H7 (cell line): ENCODE measurements around the gene CENPN. TPM values are rescaled to one million over a fixed set of nuclear protein-coding genes. Genes with fewer than 3 reads are reported as not detected.

ENCODE experiments used
- DNase-seq: peaks from one replicate; pipeline ENCODE4 v3.0.0; 2012
- H3K27me3 ChIP-seq: 2 replicates; pipeline ENCODE4 v1.6.0; 2011; ENCODE audit warnings: mild to moderate bottlenecking, low read length; ENCODE audit not compliant: control insufficient read depth, insufficient read depth
- H3K36me3 ChIP-seq: replicated peaks from 2 replicates; pipeline ENCODE4 v1.5.1; 2011; ENCODE audit warnings: low read length; ENCODE audit not compliant: control insufficient read depth, insufficient read depth
- H3K4me3 ChIP-seq: 2 replicates; pipeline ENCODE4 v1.5.1; 2011; ENCODE audit warnings: low read depth, mild to moderate bottlenecking, control low read depth, low read length, moderate library complexity; ENCODE audit not compliant: insufficient read depth
- total RNA-seq: library from RNA; depleted of rRNA; stranded (reverse); fragments of >200 nt; shearing (Covaris generic); gene quantifications from 2 replicates; pipeline ENCODE4 v1.2.3, GENCODE V29; 2014

The CENPN gene
- total RNA-seq, 1 experiment from 2014 or later, result 64.2 TPM

DNA sequence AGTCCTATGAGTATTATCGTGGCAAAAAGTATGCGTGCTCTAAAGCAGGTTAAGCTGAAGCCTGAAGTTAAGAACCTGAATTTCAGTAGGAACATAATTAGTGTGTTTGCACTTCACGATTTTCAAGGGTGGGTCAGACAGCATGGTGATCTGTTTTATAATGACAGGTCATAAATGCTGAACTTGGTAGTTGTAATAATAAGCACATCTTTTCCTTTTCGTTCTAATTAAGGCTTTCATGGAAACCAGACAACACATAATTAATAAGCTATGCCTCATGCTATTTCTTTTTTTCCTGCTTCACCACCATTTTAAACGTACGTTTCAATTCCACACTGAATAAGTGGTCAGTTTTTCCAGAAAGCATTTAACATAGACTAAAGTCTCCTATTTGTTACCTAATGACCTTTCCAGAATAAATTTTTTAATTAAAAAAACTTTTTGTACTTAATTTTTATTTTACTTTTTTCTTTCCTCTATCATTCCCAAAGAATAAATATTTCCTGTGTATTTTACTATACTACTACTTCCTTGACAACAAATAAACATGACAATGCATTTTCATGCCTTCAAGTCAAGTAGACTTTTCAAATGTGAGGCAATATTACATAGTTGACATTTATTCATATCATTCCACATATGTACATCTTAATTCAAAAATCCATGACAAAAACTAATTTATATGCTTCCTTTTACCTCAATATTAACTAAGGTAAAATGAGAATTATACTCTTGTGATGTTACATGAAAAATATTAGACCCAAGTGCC, 22.7 kb upstream of the CENPN start:
- Histone ChIP-seq H3K4me3 (no peak overlapping the region), H3K27me3 (no peaks in the 10 kb centered on the region), H3K36me3 (no peaks in the 10 kb centered on the region; the same call in 1 of the 2 replicates)
- no peak for DNase-seq

DNA sequence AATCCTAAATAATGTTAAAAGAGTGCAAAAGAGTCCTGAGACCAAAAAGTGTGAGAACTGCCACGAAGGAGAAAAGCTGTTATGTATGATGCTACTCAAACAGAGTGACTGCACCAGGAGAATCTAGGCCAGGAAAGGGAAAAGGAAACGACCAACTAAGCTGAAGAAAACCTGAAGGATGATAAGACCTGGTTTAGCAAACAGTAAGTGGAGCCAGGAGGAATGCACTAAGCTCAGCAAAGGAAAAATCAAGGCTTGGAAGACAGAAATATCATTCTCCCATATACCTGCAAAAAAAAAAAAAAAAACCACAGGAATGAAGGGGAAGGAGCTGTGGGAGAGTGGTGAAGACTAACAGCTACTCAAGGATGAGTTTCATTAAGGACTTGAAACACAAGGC, 21.4 kb upstream of the CENPN start:
- Histone ChIP-seq H3K4me3 (no peak overlapping the region), H3K27me3 (no peaks in the 10 kb centered on the region), H3K36me3 (no peaks in the 10 kb centered on the region; the same call in 1 of the 2 replicates)
- DNase-seq, result no peak

DNA sequence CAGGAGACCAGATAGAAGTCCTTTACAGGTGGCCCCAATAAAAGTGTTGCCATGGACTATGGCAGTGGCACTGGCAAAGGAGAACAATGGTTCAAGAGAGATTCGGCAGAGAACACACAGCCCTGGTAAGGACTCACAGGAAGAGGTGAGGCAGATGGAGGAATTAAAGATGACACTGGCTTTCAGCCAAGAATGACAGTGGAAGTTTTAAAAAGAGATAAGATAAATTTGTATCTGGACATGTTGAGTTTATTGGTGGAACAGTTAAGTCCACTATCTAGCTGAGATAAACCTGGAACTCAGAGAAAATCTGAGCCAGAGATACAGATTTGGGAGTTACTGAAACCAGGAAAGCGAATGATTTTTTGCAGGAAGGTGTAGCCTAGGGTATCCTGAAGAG, 20.5 kb upstream of the CENPN start:
- DNase-seq, result no peak
- Histone ChIP-seq H3K27me3 (no peaks in the 10 kb centered on the region), H3K4me3 (no peak overlapping the region), H3K36me3 (no peaks in the 10 kb centered on the region)

DNA sequence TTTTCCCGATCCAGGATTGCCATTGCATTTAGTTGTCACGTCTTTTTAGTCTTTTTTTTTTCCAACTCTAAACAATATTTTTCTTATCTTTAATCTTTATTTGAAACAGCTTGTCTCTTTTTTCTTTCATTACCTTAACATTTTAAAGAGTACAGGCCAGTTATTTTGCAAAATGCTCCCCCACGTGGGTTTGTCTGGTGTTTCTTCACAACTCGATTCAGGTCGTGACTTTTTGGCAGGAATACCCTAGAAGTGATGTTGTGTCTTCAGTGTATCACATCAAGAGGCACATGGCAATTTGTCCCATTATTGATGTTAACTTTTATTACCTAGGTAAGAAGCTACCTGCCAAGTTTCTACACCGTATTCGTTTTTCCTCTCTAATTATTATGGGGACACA, 18.3 kb upstream of the CENPN start:
- DNase-seq, result no peak
- Histone ChIP-seq H3K4me3 (no peak overlapping the region), H3K27me3 (no peaks in the 10 kb centered on the region), H3K36me3 (no peaks in the 10 kb centered on the region)

DNA sequence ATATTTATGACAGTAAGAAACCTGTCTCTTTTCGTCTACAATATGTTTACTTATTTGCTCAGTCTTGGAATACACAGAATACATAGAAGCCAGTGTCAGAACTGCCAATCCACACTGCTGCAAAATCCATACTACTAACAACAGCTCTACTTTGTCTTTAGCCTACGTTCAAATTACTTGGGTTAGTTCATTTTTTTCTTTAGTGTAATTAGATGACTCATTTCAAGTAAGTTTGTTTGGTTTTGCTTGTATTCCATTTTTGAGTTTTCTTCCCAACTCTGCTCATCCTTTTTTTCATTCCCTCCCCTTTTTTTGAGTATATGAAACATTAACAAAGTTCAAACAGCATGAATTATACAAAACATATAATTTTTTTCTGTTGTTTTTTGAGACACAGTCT, 17.2 kb upstream of the CENPN start:
- H3K36me3 ChIP-seq, result no peaks in the 10 kb centered on the region
- no peak for DNase-seq
- H3K4me3 ChIP-seq, result no peak overlapping the region
- H3K27me3 ChIP-seq, result no peaks in the 10 kb centered on the region

DNA sequence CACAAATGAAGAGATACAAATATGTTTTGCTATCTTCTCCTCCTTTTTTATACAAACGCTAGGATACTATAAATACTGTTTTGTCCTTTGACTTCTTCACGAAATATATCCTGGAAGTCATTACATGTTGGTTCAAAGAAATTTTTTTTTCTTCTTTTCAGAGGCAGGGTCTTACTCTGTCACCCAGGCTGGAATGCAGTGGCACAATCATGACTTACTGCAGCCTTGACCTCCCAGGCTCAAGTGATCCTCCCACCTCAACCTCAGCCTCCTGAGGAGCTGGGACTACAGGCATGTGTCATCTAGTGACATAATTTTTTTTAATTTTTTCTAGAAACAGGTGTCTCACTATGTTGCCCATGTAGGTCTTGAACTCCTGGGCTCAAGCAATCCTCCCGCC, 16.4 kb upstream of the CENPN start:
- H3K27me3 ChIP-seq, result no peaks in the 10 kb centered on the region
- H3K4me3 ChIP-seq, result no peak overlapping the region
- no peaks in the 10 kb centered on the region for H3K36me3 ChIP-seq
- no peak for DNase-seq

DNA sequence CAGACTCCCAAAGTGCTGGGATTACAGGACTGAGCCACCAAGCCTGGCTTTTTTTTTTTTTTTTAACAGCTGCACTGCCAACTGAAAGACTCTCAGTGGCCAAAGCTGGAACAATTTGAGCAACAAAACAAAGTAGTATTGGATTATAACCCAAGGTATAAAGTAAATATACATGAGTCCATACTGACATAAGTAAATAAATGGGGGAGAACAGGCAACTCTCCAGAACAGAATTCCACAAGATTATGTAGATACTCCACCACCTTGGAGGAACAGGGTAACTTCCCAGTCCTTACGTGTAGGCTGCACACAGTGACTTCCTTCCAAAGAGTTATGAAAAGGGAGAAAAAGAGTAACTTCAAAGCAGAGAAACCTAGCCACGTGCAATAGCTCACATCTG, 16.0 kb upstream of the CENPN start:
- Histone ChIP-seq H3K4me3 (no peak overlapping the region), H3K36me3 (no peaks in the 10 kb centered on the region), H3K27me3 (no peaks in the 10 kb centered on the region)
- DNase-seq, result no peak

DNA sequence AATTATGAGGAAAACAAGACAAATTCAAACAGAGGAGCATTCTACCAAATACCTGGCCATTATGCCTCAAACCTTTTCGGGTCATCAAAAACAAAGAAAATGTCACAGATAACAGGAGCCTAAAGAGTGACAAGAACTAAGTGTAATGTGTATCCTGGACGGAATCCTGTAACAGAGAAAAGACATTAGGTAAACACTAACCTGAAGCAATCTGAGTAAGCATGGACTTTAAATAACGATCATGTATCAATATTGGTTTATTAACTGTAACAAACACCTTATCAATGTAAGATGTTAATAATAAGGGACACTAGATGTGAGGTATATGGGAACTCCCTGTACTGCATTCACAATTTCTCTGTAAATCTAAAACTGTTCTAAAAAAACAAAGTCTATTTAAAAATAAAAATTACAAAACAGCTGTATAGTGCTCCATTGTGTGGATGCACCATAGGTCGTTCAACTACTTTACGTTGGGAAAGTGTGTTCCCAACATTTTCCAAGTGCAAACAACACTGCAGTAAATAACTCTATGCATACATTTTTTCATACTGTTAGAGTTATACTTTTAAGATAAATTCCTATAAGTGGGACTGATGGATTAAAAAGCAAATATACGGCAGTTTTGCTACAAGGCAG, 15.1 kb upstream of the CENPN start:
- no peak for DNase-seq
- Histone ChIP-seq H3K4me3 (no peak overlapping the region), H3K27me3 (no peaks in the 10 kb centered on the region)

DNA sequence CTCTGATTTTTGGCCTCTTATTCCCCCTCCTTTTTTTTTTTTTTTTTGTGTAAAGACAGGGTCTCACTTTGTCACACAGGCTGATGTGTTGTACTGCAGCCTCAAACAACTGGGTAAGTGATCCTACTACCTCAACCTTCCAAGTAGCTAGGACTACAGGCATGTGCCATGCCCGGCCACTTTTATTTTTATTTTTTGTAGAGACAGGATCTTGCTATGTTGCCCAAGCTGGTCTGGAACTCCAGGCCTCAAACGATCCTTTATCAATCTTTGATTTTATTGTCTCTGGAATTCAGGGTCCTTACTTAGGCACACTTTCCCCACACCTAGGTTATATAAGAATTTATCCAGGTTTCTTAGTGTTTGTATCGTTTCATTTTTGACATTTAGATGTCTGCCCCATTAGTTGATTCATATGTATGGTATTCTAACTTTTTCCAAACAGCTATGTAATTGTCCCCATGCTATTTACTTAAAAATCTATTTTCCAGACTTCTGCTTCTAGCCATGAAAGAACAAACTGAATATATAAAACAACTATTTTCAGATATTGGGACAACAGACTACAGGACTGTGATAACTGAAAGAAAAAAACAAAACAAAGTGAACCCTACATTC, 14.2 kb upstream of the CENPN start:
- no peak for DNase-seq
- Histone ChIP-seq H3K27me3 (no peaks in the 10 kb centered on the region), H3K4me3 (no peak overlapping the region), H3K36me3 (no peaks in the 10 kb centered on the region)

More for the DNA sequence above, 15.1 kb upstream of the CENPN start:
- H3K36me3 ChIP-seq, result no peaks in the 10 kb centered on the region

DNA sequence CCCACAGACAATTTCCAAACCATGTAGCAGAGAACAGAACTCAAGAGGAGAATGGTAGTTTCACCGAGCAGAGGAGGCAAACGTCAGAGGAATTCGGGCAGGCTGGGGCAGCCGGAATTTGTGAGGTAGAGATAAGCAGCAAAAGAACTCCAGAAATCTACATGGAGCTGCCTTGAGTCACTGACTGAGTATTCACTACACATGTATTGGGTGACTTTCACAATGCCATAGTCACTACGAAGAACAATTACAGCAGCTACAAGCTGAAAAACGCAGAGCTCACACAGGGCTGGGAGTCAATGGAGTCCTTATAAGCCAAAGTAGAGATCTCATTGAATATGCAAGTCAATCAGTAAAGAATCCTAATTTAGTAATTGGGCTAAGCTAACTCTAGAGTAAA, 13.7 kb upstream of the CENPN start:
- Histone ChIP-seq H3K27me3 (no peaks in the 10 kb centered on the region), H3K36me3 (no peaks in the 10 kb centered on the region), H3K4me3 (no peak overlapping the region)
- DNase-seq, result no peak

DNA sequence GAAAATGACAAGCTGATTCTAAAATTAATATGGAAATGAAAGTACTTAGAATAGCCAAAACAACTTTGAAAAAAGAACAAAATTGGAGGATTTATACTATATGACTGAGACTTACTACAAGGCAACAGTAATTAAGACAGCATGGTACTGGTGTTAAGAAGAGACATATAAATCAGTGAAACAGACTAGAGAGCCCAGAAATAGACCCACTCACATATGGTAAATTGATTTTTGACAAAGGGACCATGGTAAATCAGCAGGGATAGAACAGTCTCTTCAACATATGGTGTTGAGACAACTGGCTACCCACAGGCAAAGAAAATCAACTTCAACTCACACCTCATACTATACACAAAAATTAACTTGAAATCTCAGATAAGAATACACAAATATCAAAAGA, 13.2 kb upstream of the CENPN start:
- no peaks in the 10 kb centered on the region for H3K36me3 ChIP-seq
- H3K4me3 ChIP-seq, result no peak overlapping the region
- DNase-seq, result no peak
- H3K27me3 ChIP-seq, result no peaks in the 10 kb centered on the region

DNA sequence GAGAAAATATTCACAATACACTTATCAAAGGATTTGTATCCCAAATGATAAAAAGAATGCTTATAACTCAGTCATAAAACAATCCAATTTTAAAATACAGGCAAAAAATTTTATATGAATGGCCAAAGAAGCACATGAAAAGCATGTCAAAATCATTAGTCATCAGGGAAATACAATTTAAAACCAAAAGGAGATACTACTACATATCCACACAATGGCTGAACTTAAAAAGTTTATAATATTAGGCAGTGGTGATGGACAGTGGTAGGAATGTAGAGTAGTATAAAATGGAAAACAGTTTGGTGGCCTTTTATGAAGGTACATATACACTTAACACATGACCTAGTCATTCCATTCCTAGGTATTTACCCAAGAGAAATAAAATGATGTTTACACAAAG, 12.6 kb upstream of the CENPN start:
- no peak overlapping the region for H3K4me3 ChIP-seq
- H3K36me3 ChIP-seq, result no peaks in the 10 kb centered on the region
- H3K27me3 ChIP-seq, result no peaks in the 10 kb centered on the region
- no peak for DNase-seq

DNA sequence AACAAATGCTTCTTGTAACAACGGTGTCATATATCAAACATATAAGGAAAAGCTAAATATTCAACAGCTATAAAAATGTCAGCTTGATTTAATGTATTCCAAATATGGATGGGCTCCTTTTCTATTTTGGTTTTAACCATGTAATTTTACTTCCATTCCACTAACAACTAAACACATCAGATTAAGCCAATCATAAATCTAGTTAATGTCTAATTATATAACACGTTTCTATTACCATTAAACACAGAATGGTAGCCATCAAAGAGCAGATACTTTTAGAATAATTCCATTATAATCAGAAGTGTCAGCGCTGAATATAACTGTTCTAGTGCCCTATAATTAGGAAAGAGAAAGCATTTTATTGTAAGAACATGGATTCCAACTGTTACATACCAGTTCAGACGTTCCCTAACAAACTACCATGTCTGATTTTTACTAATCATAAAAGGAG, 10.3 kb upstream of the CENPN start:
- no peaks in the 10 kb centered on the region for H3K27me3 ChIP-seq
- no peaks in the 10 kb centered on the region for H3K36me3 ChIP-seq
- DNase-seq, result no peak
- H3K4me3 ChIP-seq, result no peak overlapping the region

DNA sequence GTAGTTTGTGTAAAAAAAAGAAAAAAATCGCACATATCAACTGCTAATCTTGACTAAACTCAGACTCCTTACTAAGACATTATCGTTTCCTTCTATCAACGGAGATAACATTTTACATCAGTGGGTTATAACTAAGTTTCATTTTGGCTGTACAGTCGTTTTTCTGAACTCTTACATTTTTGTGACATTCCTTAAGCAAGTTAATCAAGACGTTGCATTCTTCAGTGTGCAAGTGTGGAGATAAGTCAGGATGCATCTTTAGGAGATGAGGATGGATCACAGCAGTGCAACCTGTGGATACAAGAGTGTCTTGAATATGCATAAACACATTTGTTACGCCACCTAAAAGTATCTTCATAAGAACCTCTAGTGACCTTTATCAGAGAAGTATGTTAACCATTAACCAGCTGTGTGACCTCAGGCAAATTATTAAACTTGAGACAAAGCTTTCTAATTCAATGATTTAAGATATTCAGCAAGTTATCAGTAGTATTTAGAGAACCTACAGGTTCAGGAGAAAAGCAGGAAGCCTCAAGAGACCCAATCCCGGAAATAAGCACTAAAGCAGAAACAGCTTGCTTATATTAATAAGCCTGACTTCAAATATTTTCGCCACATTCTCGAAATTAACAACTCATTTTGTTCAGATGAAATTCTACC, 9.7 kb upstream of the CENPN start:
- H3K36me3 ChIP-seq, result no peaks in the 10 kb centered on the region
- DNase-seq, result no peak
- H3K4me3 ChIP-seq, result no peak overlapping the region
- no peaks in the 10 kb centered on the region for H3K27me3 ChIP-seq
